DOHH2 (cell line): ENCODE results near the gene RAP2A.

Source experiments
- EZH2phosphoT487 ChIP-seq: fragments of 200-600 bp; sonication (generic); IDR thresholded peaks from 2 replicates; pipeline ENCODE4 v1.6.1; 2017; ENCODE audit warnings: borderline replicate concordance, mild to moderate bottlenecking, antibody characterized with exemption, low read length, moderate library complexity, mixed read lengths
- TF ChIP-seq, protein P1 (sequence below): fragments of 200-600 bp; sonication (generic); IDR thresholded peaks from one replicate; pipeline ENCODE4 v1.5.1; 2014; ENCODE audit warnings: antibody characterized with exemption, mild to moderate bottlenecking, low read depth, low read length; ENCODE audit not compliant: poor library complexity, severe bottlenecking

DNA sequence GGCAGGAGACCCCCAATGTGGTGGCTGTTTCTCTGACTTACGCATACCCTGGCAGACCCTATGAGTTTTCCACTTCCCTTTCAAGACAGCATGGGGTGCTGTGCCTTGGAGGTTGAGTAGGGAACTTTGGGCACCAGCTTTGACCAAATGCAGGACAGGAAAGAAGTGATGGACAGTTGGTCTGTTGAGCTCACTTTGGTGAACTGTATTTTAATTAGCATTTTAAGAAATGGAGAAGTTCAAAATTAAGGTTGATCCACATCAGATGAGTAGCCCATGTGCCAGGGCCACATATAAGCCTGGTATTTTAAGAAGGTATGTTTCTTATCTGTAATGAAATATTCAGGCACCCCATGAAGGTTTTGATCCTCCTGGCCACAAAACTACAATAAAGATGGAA is 46.1 kb upstream of the RAP2A start:
- TF ChIP-seq, protein P1, sequence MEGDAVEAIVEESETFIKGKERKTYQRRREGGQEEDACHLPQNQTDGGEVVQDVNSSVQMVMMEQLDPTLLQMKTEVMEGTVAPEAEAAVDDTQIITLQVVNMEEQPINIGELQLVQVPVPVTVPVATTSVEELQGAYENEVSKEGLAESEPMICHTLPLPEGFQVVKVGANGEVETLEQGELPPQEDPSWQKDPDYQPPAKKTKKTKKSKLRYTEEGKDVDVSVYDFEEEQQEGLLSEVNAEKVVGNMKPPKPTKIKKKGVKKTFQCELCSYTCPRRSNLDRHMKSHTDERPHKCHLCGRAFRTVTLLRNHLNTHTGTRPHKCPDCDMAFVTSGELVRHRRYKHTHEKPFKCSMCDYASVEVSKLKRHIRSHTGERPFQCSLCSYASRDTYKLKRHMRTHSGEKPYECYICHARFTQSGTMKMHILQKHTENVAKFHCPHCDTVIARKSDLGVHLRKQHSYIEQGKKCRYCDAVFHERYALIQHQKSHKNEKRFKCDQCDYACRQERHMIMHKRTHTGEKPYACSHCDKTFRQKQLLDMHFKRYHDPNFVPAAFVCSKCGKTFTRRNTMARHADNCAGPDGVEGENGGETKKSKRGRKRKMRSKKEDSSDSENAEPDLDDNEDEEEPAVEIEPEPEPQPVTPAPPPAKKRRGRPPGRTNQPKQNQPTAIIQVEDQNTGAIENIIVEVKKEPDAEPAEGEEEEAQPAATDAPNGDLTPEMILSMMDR, result no peak
- TF ChIP-seq EZH2phosphoT487, result no peak
